Measurements from ENCODE around the gene ARHGAP40. TPM values are rescaled to one million over a fixed set of nuclear protein-coding genes. Genes with fewer than 3 reads are reported as not detected.

ARHGAP40 gene
- total and polyA plus RNA-seq, 2 of the 13 experiments (the other 11 are each of a cell fraction or from before 2014, with no cell fraction given) = 0.75 to 2.1 TPM

DNA sequence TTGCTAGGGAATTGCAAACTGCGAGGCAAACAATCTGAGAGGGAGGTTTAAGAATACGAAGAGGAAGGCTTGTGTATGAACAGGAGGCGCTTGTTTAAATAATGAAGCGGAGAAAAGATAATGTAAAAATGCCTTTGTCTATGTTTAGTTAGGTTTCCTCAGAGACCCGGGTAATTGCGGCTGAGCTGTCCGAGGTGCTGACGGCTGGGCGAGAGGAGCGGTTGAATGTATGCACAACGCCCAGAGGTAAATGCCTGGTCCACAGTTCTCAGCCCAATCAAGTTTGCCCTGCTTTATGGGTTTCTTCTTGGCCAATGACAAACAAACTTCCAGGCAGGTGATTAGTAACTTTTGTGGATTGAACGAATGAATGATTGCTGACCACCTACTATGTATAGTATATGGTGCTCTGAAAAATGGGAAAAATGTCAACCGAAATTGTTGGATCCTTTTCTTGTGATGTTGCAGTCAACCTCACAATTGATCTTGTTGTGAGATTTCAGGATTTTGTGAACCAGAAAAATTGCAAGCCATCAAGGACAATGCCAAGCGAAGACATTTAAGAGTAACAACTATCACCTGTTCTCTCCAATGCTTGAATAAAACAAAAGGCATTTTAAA is 84.4 kb downstream of the ARHGAP40 start (continued):
- TF ChIP-seq, protein P1, sequence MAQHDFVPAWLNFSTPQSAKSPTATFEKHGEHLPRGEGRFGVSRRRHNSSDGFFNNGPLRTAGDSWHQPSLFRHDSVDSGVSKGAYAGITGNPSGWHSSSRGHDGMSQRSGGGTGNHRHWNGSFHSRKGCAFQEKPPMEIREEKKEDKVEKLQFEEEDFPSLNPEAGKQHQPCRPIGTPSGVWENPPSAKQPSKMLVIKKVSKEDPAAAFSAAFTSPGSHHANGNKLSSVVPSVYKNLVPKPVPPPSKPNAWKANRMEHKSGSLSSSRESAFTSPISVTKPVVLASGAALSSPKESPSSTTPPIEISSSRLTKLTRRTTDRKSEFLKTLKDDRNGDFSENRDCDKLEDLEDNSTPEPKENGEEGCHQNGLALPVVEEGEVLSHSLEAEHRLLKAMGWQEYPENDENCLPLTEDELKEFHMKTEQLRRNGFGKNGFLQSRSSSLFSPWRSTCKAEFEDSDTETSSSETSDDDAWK (CRISPR knock-in tag; IDR thresholded peaks at IDR 0.05) = no peak
- TF ChIP-seq, protein P2, sequence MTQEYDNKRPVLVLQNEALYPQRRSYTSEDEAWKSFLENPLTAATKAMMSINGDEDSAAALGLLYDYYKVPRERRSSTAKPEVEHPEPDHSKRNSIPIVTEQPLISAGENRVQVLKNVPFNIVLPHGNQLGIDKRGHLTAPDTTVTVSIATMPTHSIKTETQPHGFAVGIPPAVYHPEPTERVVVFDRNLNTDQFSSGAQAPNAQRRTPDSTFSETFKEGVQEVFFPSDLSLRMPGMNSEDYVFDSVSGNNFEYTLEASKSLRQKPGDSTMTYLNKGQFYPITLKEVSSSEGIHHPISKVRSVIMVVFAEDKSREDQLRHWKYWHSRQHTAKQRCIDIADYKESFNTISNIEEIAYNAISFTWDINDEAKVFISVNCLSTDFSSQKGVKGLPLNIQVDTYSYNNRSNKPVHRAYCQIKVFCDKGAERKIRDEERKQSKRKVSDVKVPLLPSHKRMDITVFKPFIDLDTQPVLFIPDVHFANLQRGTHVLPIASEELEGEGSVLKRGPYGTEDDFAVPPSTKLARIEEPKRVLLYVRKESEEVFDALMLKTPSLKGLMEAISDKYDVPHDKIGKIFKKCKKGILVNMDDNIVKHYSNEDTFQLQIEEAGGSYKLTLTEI (CRISPR knock-in tag; conservative IDR thresholded peaks at IDR 0.05) = no peak
- TF ChIP-seq HES4 (CRISPR knock-in tag; IDR thresholded peaks at IDR 0.05; ENCODE audit: borderline replicate concordance) (peak; percentile 97), MTF2 (CRISPR knock-in tag; IDR thresholded peaks at IDR 0.05; ENCODE audit: borderline replicate concordance) (no peak), TBL1XR1 (IDR thresholded peaks at IDR 0.05; ENCODE audit: borderline replicate concordance, low read length, partially characterized antibody) (no peak), KLF11 (CRISPR knock-in tag; IDR thresholded peaks at IDR 0.05) (peak; percentile 99), ZIK1 (CRISPR knock-in tag; IDR thresholded peaks at IDR 0.05; ENCODE audit: borderline replicate concordance, low read depth) (peak; percentile 74; the same call in 1 of the 2 replicates), ZNF274 (CRISPR knock-in tag; IDR thresholded peaks at IDR 0.05) (peak; percentile 61; the same call in 1 of the 2 replicates), FOXA3 (CRISPR knock-in tag; IDR thresholded peaks at IDR 0.05) (peak; percentile 64), FIP1L1 (IDR thresholded peaks at IDR 0.05; ENCODE audit: borderline replicate concordance, insufficient read depth, low read depth, low read length) (no peak), ZNF225 (CRISPR knock-in tag; IDR thresholded peaks at IDR 0.05) (peak; percentile 62; the same call in 1 of the 2 replicates), NBN (conservative IDR thresholded peaks at IDR 0.05) (no peak), U2AF2 (IDR thresholded peaks at IDR 0.05; ENCODE audit: low read depth, low read length) (no peak), ZNF660 (CRISPR knock-in tag; IDR thresholded peaks at IDR 0.05; ENCODE audit: borderline replicate concordance, low read depth) (0 out of 2 replicates have a peak, but pooled peaks have one; percentile 56), GZF1 (CRISPR knock-in tag; IDR thresholded peaks at IDR 0.05) (peak; percentile 90), ZNF614 (CRISPR knock-in tag; IDR thresholded peaks at IDR 0.05; ENCODE audit: borderline replicate concordance) (peak; percentile 94; the same call in 1 of the 2 replicates), ZNF761 (CRISPR knock-in tag; conservative IDR thresholded peaks at IDR 0.05) (no peak), ELF4 (CRISPR knock-in tag; IDR thresholded peaks at IDR 0.05; ENCODE audit: borderline replicate concordance) (no peak; the same call in 1 of the 2 replicates)
- TF ChIP-seq, protein P3, sequence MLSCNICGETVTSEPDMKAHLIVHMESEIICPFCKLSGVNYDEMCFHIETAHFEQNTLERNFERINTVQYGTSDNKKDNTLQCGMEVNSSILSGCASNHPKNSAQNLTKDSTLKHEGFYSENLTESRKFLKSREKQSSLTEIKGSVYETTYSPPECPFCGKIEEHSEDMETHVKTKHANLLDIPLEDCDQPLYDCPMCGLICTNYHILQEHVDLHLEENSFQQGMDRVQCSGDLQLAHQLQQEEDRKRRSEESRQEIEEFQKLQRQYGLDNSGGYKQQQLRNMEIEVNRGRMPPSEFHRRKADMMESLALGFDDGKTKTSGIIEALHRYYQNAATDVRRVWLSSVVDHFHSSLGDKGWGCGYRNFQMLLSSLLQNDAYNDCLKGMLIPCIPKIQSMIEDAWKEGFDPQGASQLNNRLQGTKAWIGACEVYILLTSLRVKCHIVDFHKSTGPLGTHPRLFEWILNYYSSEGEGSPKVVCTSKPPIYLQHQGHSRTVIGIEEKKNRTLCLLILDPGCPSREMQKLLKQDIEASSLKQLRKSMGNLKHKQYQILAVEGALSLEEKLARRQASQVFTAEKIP (CRISPR knock-in tag; IDR thresholded peaks at IDR 0.05; ENCODE audit: borderline replicate concordance) = no peak
- TF ChIP-seq, protein P4, sequence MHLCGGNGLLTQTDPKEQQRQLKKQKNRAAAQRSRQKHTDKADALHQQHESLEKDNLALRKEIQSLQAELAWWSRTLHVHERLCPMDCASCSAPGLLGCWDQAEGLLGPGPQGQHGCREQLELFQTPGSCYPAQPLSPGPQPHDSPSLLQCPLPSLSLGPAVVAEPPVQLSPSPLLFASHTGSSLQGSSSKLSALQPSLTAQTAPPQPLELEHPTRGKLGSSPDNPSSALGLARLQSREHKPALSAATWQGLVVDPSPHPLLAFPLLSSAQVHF (CRISPR knock-in tag; IDR thresholded peaks at IDR 0.05) = no peak
- TF ChIP-seq, protein P5, sequence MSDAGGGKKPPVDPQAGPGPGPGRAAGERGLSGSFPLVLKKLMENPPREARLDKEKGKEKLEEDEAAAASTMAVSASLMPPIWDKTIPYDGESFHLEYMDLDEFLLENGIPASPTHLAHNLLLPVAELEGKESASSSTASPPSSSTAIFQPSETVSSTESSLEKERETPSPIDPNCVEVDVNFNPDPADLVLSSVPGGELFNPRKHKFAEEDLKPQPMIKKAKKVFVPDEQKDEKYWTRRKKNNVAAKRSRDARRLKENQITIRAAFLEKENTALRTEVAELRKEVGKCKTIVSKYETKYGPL (CRISPR knock-in tag; IDR thresholded peaks at IDR 0.05) = peak; percentile 97
- TF ChIP-seq, protein P6, sequence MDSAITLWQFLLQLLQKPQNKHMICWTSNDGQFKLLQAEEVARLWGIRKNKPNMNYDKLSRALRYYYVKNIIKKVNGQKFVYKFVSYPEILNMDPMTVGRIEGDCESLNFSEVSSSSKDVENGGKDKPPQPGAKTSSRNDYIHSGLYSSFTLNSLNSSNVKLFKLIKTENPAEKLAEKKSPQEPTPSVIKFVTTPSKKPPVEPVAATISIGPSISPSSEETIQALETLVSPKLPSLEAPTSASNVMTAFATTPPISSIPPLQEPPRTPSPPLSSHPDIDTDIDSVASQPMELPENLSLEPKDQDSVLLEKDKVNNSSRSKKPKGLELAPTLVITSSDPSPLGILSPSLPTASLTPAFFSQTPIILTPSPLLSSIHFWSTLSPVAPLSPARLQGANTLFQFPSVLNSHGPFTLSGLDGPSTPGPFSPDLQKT (CRISPR knock-in tag; IDR thresholded peaks at IDR 0.05; ENCODE audit: borderline replicate concordance) = peak; percentile 45; the same call in 1 of the 2 replicates
